Subcutaneous adipose tissue (tissue), 4 donors: ENCODE results near the gene LACTB. TPM values are rescaled to one million over a fixed set of nuclear protein-coding genes. Genes with fewer than 3 reads are reported as not detected.

ENCODE experiments used
- total RNA-seq, 4 donors: library from RNA; depleted of rRNA; stranded (reverse); fragments of >200 nt; gene quantifications; one replicate each; pipeline ENCODE4 v1.1.0, GENCODE V29; 2016
- TF ChIP-seq, protein P1 (sequence below): fragments of 450-650 bp; IDR thresholded peaks from one replicate; pipeline ENCODE4 v1.5.1; 2016; ENCODE audit warnings: low read depth, mild to moderate bottlenecking, control low read depth, antibody characterized with exemption, moderate library complexity

Gene LACTB
- total RNA-seq, 4 donors from 2014 or later, result 19.8 to 46.7 (median 30.0) TPM

DNA sequence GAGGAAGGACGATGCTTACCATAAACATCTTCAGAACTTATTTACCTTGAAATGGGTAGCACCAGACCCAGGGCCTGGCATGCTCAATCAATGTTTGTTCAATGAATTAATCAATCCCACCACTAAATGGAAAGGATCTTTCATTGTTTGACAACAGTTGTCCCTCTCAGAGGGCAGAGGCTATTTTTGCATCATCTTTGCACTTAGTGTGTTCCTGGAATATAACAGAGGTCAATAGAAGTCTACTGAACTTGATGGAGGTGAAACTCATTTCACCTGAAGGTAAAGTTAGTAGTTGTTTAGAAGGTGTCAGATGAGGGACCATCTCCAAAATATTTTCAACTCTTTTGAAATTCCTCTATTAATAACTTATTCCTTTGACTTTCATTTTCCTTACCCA lies 36.9 kb upstream of the LACTB start:
- TF ChIP-seq, protein P1, sequence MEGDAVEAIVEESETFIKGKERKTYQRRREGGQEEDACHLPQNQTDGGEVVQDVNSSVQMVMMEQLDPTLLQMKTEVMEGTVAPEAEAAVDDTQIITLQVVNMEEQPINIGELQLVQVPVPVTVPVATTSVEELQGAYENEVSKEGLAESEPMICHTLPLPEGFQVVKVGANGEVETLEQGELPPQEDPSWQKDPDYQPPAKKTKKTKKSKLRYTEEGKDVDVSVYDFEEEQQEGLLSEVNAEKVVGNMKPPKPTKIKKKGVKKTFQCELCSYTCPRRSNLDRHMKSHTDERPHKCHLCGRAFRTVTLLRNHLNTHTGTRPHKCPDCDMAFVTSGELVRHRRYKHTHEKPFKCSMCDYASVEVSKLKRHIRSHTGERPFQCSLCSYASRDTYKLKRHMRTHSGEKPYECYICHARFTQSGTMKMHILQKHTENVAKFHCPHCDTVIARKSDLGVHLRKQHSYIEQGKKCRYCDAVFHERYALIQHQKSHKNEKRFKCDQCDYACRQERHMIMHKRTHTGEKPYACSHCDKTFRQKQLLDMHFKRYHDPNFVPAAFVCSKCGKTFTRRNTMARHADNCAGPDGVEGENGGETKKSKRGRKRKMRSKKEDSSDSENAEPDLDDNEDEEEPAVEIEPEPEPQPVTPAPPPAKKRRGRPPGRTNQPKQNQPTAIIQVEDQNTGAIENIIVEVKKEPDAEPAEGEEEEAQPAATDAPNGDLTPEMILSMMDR, result no peak

DNA sequence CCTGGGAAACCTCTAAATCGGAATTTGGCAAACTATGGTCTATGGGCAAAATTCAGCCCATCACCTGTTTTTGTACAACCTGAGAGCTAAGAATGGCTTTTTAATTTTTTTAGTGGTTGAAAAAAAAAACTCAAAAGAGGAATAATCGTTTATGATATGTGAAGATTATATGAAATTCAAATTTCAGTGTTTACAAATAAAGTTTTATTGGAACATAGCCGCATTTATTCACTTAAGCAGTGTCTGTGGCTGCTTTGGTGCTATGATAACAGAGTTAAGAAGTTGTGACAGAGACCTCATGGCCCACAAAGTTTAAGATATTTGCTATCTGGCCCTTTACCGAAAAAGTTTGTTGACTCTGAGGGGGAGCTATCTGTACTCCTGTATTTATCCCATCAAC lies 36.4 kb upstream of the LACTB start:
- TF ChIP-seq, protein P1, result no peak

DNA sequence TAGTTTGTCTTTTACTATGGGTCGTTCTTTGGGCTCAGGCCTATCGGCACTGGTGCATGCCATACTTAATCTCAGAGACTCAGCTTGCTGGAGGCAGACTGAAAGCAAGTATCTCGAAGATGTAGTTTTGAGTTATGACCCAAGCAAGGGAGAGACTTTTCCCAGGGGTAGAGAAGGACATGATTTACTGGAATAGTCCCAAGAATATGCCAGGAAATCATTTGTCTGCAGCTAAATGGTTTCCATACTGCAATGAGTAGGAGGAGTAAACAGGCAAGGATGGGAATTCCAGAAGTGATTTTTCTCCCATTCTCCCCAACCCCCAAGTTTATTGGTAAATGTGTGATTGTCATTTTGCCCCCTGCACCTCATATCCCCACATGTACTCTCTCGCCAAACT lies 35.4 kb upstream of the LACTB start:
- TF ChIP-seq, protein P1, result no peak

DNA sequence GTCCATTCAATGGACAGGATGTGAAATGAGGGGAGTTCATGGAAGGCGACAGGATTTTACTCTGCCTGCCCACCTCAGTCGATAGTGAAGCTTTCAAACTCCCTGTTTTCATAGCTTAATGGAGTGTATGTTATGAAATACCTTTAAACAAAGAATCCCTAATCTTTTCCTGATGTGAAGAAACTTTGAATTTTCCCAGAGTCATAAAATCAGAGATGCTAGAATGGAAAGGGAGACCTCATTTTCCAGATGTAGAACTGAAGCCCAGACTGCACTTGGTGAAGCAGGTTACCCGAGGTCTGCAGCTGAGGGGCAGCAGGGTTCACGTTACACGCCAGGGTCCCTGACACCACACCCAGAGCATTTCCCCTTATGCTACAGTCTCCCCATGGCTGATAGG lies 34.7 kb upstream of the LACTB start:
- TF ChIP-seq, protein P1, result no peak

DNA sequence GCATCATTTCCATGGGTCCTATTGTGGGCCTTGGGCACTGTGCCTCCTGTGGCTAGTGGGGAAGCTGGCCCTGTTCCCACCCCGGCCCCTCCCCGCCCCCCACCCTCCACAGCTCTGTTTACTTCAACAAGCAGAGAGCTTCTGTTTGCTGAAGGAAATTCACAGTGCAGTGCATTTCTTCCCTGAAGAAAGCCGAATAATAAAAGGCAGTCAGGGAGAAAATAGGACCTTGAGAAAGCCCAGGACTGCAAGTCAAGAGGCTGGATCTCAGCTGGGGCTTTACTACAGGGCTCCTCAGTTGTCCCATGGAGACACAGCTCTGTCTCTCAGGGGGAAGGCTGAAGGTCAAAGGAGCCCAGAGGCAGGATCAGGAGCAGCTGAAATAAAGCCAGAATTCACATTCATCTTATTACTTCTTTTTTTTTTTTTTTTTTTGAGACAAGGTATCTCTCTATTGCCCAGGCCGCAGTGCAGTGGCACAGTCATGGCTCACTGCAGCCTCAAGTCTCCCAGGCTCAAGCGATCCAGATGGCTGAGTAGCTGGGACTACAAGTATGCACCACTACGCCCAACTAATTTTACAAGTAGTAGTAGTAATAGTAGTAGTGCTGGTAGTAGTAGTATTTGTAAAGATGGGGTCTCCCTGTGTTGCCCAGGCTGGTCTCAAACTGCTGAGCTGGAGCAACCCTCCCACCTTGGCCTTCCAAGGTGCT lies 33.0 kb upstream of the LACTB start:
- TF ChIP-seq, protein P1, result no peak

DNA sequence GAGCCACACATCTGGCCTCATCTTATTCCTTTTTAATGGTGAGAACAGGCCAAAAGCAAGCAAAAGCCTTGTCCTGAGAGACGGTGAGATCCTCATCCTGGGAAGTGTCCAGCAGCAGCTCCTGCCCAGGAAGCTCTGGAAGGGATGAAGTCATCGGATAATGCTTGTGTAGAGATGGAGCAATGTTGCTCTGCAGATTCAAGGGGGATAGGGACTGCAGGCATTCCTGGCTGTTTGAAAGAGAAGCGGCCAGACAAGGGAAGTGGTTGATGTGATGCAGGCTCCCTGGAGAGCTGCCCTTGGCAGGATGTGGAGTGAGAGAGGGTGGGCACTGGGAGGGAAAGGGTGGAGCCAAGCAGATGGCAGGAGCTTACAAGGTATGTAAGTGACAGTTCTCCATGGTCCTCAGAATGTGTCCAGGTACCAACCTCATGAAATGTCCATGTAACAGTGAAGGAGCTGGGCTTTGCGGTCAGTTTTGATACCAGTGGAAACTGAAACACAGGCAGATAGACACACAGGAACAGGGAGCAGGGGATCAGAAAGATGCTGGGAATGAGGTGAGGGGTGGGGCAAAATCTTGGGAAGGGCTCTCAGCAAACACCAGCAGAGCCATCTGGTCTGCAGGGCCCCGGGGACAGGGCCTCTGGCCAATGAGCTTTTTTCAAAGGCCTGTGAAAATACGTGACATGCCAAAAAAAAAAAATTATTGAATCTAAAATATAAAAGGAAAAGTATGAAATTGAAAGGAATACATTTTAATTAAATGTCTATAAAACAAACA lies 32.2 kb upstream of the LACTB start:
- TF ChIP-seq, protein P1, result no peak

DNA sequence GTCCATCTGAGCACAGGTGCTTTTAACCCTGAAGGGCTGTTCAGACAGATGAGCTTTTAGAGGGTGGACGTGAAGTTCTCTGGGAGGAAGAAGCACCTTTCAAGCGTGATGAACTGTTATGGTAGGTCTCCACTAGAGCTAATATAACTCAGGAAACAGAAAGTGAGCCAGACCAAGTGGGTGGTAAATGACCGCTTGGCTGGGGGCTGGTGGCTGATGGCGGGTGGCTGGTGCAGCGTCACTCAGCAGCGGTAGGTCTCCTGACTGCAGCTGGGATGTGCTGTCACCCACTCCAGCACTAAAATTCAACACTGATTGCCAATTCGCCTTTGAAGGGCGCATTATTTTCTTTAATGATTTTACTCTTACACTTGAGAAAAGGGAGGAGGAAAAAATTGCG lies 31.2 kb upstream of the LACTB start:
- TF ChIP-seq, protein P1, result no peak
